Measurements from ENCODE around the gene SDHB. TPM values are rescaled to one million over a fixed set of nuclear protein-coding genes. Genes with fewer than 3 reads are reported as not detected.

The SDHB gene
- total RNA-seq, 1 experiment from 2014 or later = 159 TPM

GRCh38 chr1:16996845-16997244, 57.0 kb downstream of the SDHB start:
- H3K9me2 ChIP-seq (ENCODE audit: insufficient read depth) = no peaks in the 10 kb centered on the region

More at GRCh38 chr1:16996845-16997244, 57.0 kb downstream of the SDHB start:
- peaks cover 0 to 10% of the 10 kb centered on the region in 2 experiments; a peak in 2 of 4 replicates for H3K36me3 ChIP-seq (ENCODE audit: control insufficient read depth in 1 of 2, insufficient read depth in 2 of 2, low read length in 2 of 2)
- no peaks in the 10 kb centered on the region for H4K20me1 ChIP-seq (ENCODE audit: insufficient read depth)
- H3K9ac ChIP-seq (ENCODE audit: low read length) = no peak overlapping the region
- ATAC-seq (no peak), DNase-seq (ENCODE audit: low read depth, low spot score) (no peak)
- H2AFZ ChIP-seq (ENCODE audit: low read depth, low read length, poor library complexity, severe bottlenecking) = no peak overlapping the region
- no TSS peak for BruUV-seq (replicated peaks)
- H3K27me3 ChIP-seq (ENCODE audit: insufficient read depth, low read length) = no peaks in the 10 kb centered on the region
- no peaks in the 10 kb centered on the region for H3K4me1 ChIP-seq (ENCODE audit: control insufficient read depth in 1 of 2, insufficient read depth in 2 of 2, low read length in 2 of 2)
- no peak overlapping the region for H3K27ac ChIP-seq (ENCODE audit: low read depth, low read length)
- POLR2A ChIA-PET = interaction anchor here (0.7 kb wide), 1 partner anchor 15 kb away, joined by 4 read pairs; the partner anchor contains the start of gene ATP13A2
- no peaks in the 10 kb centered on the region for H3K9me3 ChIP-seq (ENCODE audit: control insufficient read depth in 1 of 2, insufficient read depth in 1 of 2, low read depth in 1 of 2, low read length in 2 of 2)
- intact Hi-C loops (cut with micrococcal nuclease) = no loop called here
- TF ChIP-seq ZNF274 (IDR thresholded peaks at IDR 0.05; ENCODE audit: low read depth, low read length) (no peak), CEBPB (IDR thresholded peaks at IDR 0.05; ENCODE audit: low read depth) (no peak), MAX (IDR thresholded peaks at IDR 0.05) (no peak), JUND (IDR thresholded peaks at IDR 0.05) (no peak), ELF1 (IDR thresholded peaks at IDR 0.05; ENCODE audit: borderline replicate concordance, low read depth) (no peak), YY1 (IDR thresholded peaks at IDR 0.05; ENCODE audit: extremely low read depth, insufficient replicate concordance, low read depth, low read length) (no peak), ZFX (IDR thresholded peaks at IDR 0.05) (no peak), RAD21 (IDR thresholded peaks at IDR 0.05; ENCODE audit: low read depth) (no peak), ZBTB33 (IDR thresholded peaks at IDR 0.05; ENCODE audit: extremely low read depth, insufficient replicate concordance, low read length) (no peak), CBX3 (IDR thresholded peaks at IDR 0.05; ENCODE audit: low read depth) (no peak), POLR2A (IDR thresholded peaks at IDR 0.05; ENCODE audit: borderline replicate concordance, extremely low read depth, insufficient read depth, insufficient read length) (no peak), SRF (IDR thresholded peaks at IDR 0.05; ENCODE audit: low read depth) (no peak), ATF3 (IDR thresholded peaks at IDR 0.05) (no peak), TCF7L2 (IDR thresholded peaks at IDR 0.05; ENCODE audit: borderline replicate concordance, extremely low read depth, insufficient read depth, insufficient read length) (no peak), POLR2AphosphoS5 (IDR thresholded peaks at IDR 0.05; ENCODE audit: low read depth, low read length) (no peak), SP1 (IDR thresholded peaks at IDR 0.05; ENCODE audit: low read depth) (no peak), SIN3A (IDR thresholded peaks at IDR 0.05; ENCODE audit: low read depth) (no peak), EGR1 (IDR thresholded peaks at IDR 0.05; ENCODE audit: low read depth) (no peak)
- CTCF ChIA-PET = no interaction called here
- H3K4me3 ChIP-seq (replicated peaks in 1 of 2; ENCODE audit: low read depth in 1 of 2, low read length in 2 of 2) = no peak overlapping the region
- H3K4me2 ChIP-seq (ENCODE audit: low read length) = no peak overlapping the region
- H3K79me2 ChIP-seq (ENCODE audit: insufficient read depth, low read length) = no peaks in the 10 kb centered on the region
- RAD21 ChIA-PET (ENCODE audit: low non-redundant PET in 1 of 2, low total read pairs in 2 of 2, uncharacterized antibody in 2 of 2, unreplicated experiment in 2 of 2) = no interaction called here
